NCI-H526 (cell line): ENCODE measurements around the gene KIAA1671.
A peak's percentile ranks its signal among the peaks of the same experiment; 100 is the strongest.

Experiments used
- DNase-seq, 2 experiments: peaks; one replicate each; lab custom pipeline; 2025; lab: John Stamatoyannopoulos, UW

KIAA1671 gene

GRCh38 chr22:25039754-25040153 lies 87.2 kb downstream of the KIAA1671 start:
- DNase-seq, result peak; percentile 37 to 76

- DNase-seq, result no peak
These were observed 92.6 kb downstream of the KIAA1671 start for GRCh38 chr22:25045159-25045558.

- DNase-seq, result no peak
These were observed 95.6 kb downstream of the KIAA1671 start for GRCh38 chr22:25048071-25048470.

DNA sequence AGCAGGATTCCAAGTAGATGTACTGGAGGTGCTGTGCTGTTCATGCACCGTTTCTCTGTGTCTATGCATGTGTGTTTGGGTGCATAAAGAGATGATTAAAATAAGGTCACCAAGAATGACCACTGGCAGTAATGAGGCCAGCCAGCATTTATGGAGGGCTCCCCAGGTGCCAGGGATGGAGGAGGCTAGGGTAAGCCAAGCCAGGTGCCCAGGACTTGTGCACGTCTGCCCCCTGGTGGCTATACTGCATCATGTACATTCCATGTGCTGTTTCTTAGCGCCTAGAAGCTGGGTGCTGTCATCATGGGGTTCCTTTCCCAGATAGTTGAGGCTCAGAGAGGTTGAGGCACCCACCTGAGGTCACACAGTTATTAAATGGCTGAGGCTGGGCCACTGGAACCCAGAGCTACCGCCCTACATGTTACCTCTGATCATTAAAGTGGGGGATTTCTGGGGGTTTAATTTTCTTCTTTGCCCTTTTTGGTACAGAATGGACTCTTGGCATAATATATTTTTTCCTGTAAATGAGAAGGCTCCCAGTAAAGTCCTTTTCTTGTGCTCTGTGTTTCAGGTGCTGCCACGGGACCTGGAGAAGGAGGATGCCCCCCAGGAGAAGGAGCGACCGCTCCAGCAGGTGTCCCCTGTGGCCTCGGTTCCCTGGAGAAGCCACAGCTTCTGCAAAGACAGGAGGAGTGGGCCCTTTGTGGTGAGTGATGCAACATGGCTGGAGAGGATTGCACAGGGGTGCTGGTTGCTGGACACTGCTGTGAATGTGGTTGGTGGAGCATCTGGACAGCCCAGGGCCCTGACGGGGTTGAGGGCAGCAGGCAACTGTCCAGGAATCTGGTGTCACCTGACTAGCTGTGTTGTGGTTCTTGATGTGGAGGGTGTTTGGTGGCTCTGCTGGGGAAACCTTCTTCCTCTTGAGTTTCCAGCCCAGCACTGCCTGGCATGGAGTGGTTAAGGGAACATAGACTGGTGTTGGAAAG lies 96.4 kb downstream of the KIAA1671 start:
- peak; percentile 23 to 64 for DNase-seq

- DNase-seq, result no peak
These were observed 97.3 kb downstream of the KIAA1671 start for GRCh38 chr22:25049770-25050169.

GRCh38 chr22:25050566-25050965 lies 98.0 kb downstream of the KIAA1671 start:
- DNase-seq, result no peak

GRCh38 chr22:25051073-25051472 lies 98.6 kb downstream of the KIAA1671 start:
- DNase-seq, result peak in 1 of 2 experiments; percentile 17

DNA sequence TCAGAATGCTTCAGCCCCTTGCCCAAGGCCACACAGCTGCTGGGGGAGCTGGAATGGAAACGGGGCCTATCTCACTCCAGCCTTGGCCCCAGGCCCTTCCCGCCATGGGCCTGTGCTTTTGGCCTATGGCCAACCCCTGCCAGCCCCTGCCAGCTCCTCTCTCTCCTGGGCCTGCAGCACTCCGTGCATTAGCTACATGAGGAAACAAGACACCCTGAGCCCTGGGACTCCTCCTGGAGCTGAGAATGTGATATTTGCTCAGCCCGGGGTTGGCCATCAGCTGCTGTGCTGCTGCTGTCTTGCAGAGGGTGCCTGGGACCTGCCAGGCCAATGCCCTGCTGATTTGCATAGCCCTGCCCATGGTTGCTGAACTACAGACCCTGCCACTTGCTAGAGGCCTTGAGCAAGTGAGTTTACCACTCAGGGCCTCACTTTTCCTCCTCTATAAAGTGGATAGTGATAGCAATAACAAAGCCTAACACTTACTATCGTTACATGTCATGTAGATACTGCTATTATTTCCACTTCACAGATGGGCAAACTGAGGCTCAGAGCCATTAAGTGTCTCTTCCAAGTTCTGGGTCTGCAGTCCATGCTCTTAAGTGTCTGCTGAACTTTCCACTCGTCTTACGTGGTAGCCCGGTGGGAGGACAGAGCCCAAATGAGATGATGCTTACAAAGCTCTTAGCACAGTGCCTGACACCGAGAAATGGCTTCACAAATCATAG lies 99.6 kb downstream of the KIAA1671 start:
- DNase-seq, result peak in 1 of 2 experiments; percentile 55

- no peak for DNase-seq
These were observed 100.8 kb downstream of the KIAA1671 start for GRCh38 chr22:25053153-25053805.

DNA sequence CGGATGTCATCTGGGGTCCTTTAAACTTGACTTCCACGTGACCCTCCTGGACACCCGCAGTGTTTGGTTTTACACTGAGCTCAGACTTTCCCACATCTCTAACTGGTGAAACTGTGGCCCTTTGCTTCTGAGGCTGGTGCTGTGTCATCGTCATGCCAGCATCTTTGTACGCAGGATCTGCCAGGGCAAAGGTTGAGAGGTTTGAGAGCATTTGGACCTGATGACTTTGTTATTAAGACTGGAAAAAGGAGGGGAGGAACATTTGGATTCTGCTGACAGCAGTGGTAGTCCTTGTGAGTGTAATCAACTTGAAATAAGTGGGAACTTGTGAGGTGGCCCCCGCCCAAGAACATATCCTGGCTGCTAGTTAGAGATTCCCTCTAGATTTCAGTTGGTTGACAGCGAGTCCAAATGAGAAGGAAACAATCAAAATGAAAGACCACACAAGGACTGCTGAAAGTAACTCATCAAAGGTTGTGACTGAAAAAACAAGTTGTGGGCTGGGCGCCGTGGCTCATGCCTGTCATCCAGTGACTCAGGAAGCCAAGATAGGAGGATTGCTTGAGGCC lies 102.5 kb downstream of the KIAA1671 start:
- no peak for DNase-seq

DNA sequence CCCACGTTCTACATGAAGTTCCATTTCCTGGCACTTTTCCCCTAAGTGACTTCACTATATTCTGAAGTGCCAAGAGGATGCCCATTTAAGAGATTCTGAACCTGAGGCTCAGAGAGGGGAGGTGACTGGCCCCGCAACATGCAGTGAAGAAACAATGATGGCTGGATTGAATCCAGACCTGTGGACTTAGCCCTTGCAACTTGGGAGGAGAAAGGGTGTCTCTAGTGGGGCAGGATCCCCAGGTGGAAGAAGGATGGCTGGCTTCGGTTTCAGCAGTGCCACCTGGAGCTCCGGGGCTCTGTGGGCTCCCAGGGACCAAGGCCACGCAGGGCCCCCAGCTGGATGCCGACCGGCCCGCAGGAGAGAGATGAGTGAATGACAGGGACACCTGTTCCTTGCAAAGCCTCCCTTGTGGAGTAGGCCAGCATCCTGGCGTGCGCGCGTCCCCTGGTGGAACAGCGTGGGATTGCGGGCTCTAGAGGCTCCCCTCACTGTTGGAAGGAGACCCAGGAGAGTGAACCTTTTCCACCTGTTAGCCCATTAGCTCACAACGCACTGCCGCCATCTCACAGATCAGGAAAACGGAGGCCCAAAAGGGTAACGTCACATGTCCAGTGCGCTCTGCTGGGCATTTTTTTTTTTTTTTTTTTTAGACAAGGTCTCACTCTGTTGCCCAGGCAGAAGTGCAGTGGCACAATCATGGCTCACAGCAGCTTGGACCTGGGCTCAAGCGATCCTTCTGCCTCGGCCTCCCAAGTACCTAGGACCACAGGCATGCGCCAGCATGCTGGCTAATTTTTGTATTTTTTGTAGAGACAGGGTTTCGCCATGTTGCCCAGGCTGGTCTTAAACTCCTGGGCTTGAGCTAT lies 104.7 kb downstream of the KIAA1671 start:
- DNase-seq, result peak; percentile 31 to 75

- no peak for DNase-seq
These were observed 106.9 kb downstream of the KIAA1671 start for GRCh38 chr22:25059438-25059837.

- no peak for DNase-seq
These were observed 108.1 kb downstream of the KIAA1671 start for GRCh38 chr22:25060522-25061071.

- no peak for DNase-seq
These were observed 108.6 kb downstream of the KIAA1671 start for GRCh38 chr22:25061134-25061533.

- DNase-seq, result no peak
These were observed 109.3 kb downstream of the KIAA1671 start for GRCh38 chr22:25061605-25062376.

DNA sequence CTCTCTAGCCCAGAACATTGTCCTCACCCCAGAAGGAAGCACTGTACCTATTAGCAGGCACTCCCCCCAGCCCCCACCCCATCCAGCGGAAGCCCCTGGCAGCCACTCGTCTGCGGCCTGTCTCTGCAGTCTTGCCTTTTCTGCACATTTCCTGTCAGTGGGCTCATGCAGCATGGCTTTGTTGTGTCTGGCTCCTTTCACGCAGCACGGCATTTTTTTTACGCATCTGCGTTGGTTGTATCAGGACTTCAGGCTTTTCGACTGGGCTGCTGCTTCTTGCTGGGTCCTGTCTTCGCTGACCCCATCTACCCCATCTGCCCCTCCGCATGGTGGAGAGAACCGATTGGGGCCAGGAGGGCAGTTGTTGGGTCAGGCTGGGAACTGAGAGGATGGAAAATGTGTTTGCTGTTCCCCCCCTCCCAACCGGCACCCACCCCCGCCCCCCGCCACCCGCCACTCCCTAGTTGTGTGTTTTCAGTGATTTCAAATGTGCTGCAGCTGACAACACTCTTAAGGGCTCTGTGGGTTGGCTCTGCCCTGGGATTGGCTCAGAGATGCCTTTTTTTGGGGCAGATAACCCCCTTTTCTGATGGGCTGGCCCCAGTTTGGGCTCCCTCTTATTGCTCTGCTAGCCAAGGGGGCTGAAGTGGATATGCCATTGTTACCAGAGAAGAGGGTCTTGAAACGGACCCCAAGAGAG lies 110.0 kb downstream of the KIAA1671 start:
- no peak for DNase-seq

DNA sequence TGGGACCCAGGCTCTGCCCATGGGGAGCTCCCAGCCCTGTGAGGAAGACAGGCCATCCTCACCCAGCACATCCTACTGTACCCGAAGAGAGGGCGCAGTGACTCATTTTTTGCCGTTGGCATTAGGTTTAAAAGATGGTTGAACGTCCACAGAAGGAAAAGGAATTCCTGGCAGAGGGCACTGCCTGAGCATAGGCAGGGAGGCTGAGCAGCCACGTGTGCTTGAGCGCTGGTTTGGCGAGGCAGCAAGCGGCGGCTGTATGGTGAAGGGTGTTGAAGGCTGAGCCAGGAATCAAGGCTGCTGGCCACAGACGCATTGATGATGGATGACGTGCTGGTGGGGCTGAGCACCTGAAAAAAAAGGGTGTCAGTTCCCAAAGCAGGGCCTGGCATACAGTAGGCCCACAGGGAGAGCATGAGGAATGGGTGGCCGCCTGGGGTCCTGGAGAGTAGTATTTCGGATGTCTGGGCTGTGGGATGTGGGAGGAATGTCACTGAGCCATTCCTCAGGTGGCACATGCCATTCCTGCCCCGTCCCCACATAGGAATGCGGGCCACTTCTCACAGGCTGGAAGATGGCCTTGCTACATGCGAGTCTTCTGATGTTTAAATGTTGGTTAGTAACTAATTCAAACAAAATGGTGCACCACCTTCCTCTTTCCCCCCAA lies 112.5 kb downstream of the KIAA1671 start:
- DNase-seq, result no peak

GRCh38 chr22:25066861-25067435 lies 114.4 kb downstream of the KIAA1671 start:
- no peak for DNase-seq
